Fibroblast of skin of scalp (primary cell): ENCODE data around the gene PLA2G12B. TPM values are rescaled to one million over a fixed set of nuclear protein-coding genes. Genes with fewer than 3 reads are reported as not detected.
"Not testable (repeated sequence)": the region's sequence is repeated elsewhere in the genome, so short reads cannot be mapped to it uniquely, and the experiment has no call there.

Experiments
- DNase-seq: peaks from one replicate; pipeline ENCODE4 v3.0.0-alpha.2; 2013
- polyA plus RNA-seq, 2 experiments: library from polyadenylated mRNA; unstranded; fragments of 120-200 nt; gene quantifications; one replicate each; pipeline ENCODE4 v1.2.1, GENCODE V29; 2013; ENCODE audit not compliant: insufficient read length in 2 of 2

Gene PLA2G12B, protein sequence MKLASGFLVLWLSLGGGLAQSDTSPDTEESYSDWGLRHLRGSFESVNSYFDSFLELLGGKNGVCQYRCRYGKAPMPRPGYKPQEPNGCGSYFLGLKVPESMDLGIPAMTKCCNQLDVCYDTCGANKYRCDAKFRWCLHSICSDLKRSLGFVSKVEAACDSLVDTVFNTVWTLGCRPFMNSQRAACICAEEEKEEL
- polyA plus RNA-seq (2013, experiment 1 of 2; ENCODE audit: insufficient read length) = not detected
- polyA plus RNA-seq (2013, experiment 2 of 2; ENCODE audit: insufficient read length) = not detected

DNA sequence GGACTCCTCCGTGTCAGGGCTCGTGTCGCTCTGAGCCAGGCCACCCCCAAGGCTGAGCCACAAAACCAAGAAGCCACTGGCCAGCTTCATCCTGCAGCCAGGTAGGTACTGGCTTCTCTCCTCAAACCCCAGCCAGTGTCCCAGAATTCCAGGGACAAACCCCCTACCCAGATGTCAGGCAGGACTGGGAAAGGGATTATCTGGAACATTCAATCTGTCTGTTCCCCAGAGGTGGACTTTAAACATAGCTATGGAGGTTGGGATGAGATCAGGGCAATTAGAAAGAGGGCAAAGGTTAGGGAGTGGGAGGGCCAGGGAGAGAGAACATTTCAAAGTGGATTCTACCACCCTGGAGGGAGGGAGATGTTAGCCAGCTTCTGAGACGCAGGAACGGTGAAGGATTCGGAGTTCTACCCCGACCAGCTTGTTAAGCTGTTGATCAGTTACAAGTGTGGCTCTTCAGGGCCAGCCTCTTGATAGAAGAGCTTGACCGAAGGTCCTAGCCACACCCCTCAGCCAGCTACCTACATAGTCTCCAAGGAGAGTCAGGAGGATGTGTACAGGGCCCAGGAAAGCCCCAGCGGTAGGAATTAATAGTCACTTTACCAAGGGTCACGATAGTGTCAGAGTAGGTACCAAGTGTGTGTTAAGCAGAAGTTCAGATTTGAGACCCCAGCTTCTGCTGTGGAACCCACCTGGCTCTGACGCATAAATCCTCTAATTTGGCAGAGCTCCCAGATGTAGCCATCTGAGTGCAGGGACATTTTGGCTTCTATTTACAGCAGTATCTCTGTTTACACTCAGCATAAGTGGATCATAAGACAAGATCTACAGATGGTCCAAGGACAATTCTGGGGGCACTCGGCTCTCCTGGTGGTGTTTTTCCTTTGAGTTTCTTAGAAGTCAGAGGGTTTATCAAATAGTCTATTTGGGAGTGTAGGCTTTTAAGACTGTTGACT, at the start of gene PLA2G12B:
TSS of gene PLA2G12B (minus strand) at position 211 of the 959 bp plus-strand sequence. CDS start at position 90, 121 bp downstream.
- no peak for DNase-seq

- no peak for DNase-seq
These were observed 49.2 kb upstream of the PLA2G12B start for GRCh38 chr10:73003822-73004221.

DNA sequence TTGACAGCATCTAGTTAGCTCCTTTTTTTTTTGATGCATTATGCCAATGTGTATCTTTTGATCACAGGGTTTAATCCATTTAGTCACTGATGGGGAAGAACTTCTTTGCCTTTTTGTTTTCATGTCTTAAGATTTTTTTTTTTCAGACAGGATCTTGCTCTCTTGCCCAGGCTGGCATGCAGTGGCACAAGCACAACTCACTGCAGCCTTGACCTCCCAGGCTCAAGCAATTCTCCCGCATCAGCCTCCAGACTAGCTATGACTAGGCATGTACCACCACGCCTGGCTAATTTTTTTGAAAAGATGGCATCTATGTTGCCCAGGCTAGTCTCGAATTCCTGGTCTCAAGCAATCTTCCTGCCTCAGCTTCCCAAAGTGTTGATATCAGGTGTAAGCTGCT, 46.4 kb upstream of the PLA2G12B start:
- DNase-seq = no peak

DNA sequence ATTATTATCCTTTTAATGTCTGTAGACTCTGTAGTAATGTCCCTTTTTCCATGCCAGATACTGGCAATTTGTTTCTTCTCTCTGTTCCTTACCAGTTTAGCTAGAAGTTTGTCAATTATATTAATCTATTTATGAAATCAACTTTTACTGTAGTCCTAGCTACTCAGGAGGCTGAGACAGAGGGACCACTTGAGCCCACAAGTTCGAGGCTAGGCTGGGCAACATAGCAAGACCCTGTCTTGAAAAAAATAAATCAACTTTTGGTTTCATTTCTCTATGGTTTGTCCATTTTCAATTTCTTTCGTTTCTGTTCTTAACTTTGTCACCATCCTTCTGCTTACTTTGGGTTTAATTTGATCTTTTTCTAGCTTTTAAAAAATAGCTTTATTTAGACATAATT, 42.5 kb upstream of the PLA2G12B start:
- DNase-seq = no peak

DNA sequence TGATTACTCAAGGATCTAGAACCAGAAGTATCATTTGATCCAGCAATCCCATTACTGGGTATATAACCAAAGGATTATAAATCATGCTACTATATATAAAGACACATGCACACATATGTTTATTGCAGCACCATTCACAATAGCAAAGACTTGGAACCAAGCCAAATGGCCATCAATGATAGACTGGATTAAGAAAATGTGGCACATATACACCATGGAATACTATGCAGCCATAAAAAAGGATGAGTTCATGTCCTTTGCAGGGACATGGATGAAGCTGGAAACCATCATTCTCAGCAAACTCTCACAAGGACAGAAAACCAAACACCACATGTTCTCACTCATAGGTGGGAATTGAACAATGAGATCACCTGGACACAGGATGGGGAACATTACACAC, 40.9 kb upstream of the PLA2G12B start:
- DNase-seq = not testable (repeated sequence)

- not testable (repeated sequence) for DNase-seq
These were observed 35.2 kb upstream of the PLA2G12B start for GRCh38 chr10:72989771-72990170.

GRCh38 chr10:72984618-72985017, 30.0 kb upstream of the PLA2G12B start:
- DNase-seq = not testable (repeated sequence)

DNA sequence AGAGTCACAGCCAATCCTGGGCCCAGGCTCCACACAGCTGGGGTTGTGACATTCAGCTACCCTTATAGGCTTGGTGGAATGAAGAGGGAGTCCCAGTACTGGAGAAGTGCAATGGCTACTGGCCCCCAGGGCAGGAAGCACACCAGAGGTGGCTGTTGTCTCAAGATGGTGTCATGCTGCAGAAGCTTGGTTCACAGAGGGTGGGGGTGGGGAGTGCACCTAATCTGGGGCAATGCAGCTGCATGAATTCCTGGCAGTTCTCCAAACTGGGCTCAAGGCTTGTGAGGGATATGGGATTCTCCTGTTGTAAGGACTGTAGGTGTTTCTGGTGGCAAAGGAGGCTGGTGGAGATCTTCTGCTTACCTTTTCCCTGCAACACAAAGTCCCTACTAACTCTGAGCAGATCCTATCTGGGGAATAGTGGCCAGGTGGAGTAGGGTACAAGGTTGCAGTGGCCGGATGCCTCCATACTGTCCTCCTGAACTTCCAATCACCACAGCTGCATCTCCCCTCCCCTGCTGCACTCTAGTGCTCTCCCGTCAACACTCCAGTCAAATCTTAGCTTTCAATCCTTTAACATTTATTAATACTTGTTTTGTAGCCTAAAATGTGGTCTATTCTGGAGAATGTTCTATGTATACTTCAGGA, 27.4 kb upstream of the PLA2G12B start:
- peak; percentile 8 for DNase-seq

DNA sequence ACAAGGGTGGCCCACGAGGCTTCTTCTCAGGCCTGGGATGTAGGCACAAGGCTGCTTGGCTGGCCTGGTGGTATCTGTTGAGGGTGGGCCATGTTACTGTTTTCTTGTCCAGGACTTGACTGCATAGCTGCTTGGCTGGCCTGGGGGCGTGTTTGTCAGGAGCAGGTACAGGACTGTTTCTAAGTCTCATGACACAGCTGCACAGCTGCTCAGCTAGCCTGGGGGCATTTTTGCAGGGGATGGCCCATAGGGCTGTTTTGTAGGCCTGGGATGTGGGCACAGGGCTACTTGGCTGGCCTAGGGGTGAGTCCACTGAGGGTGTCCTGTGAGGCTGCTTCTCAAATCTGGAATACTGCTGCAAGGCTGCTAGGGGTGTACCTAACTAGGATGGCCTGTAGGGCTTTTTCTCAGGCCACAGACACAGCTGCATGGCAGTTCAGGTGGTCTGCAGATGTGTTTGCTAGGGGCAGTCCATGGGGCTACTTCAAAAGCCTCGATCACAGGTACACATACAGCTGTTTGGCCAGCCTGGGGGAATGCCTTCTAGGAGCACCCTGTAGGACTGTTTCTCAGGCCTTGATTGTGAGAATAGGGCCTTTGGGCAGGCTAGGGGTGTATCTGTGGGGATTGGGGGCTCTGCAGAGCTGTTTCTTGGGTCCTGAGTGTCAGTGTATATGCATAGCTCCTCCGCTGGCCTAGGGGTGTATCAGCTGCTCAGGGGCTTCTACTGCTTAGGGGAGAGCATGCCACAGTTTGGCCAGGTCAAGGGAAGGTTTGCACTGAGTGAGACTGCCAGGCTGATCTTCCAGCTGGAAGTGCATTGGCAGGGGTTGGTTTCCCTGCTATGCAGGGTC, 26.6 kb upstream of the PLA2G12B start:
- DNase-seq = no peak

DNA sequence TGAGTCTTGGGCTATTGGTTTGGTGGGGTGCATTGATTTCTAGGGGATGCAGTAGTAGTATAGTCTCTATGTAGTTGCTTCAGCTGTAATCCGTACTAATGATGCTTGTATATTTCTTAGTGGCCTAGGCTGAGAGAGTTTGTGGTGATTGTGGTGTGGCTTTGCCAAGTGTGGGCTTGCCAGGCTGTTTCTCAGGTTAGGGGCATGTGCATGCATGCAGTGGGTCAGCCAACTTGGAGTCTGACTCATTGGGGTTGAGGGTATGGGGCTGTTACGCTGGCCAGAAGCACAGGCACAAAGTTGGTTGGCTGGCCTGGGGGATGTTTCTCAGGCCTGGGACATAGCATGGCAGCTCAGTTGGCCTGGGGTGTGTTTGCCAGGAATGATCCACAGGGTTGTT, 25.7 kb upstream of the PLA2G12B start:
- no peak for DNase-seq

GRCh38 chr10:72979709-72980108, 25.1 kb upstream of the PLA2G12B start:
- DNase-seq = no peak

DNA sequence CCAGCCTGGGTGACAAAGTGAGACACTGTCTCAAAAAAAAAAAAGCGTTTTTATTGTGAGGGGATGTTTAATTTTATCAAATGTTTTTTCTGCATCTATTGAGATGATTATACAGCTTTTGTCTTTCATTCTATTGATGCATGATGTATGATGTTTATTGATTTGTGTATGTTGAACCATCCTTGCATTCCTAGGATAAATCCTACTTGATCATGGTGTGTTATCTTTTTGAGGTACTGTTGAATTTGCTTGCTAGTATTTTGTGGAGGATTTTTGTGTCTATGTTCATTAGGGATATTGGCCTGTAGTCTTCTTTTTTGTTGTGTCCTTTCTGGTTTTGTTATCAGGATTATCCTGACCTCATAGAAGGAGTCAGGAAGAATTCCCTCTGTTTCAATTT, 22.3 kb upstream of the PLA2G12B start:
- no peak for DNase-seq

- DNase-seq = no peak
These were observed 1.4 kb upstream of the PLA2G12B start for GRCh38 chr10:72956001-72956400.

- DNase-seq = no peak
These were observed 393 bp downstream of the PLA2G12B start for GRCh38 chr10:72954230-72954595.

DNA sequence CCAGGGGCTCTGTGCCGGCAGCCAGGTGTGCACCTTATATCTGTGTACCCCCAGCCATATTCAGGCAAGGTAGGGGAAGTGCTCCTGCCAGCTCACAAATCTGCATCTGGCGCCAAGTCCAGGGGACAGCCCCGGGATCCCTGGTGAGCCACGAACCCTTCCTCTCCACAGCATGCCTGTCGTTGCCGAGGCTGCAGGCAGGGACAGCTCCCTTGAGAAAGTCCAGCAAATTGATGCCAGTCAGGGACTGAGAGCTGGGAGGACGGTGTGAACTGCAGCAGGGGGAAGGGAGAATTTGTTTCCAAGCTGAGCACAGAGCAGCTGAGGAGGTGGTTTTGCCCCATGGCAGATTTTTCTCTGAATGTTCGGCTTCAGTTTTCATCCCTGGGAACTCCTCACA, 919 bp downstream of the PLA2G12B start:
- DNase-seq = no peak

- no peak for DNase-seq
These were observed 1.9 kb downstream of the PLA2G12B start for GRCh38 chr10:72952642-72953158.

DNA sequence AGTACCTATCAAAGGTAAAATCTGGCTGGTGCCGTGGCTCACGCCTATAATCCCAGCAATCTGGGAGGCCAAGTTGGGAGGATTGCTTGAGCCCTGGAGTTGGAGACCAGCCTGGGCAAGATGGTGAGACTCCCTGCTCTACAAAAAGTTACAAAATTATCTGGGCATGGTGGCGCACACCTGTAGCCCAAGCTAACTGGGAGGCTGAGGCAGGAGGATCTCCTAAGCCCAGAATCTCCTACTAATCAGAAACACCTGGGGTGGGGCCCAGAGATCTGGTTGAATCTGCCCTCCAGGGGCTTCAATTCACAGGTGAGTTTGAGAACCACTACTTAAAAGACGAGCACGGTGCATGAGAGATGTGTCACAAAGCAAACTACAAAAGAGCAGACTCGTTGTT, 2.4 kb downstream of the PLA2G12B start:
- no peak for DNase-seq

- no peak for DNase-seq
These were observed 2.8 kb downstream of the PLA2G12B start for GRCh38 chr10:72951760-72952159.

DNA sequence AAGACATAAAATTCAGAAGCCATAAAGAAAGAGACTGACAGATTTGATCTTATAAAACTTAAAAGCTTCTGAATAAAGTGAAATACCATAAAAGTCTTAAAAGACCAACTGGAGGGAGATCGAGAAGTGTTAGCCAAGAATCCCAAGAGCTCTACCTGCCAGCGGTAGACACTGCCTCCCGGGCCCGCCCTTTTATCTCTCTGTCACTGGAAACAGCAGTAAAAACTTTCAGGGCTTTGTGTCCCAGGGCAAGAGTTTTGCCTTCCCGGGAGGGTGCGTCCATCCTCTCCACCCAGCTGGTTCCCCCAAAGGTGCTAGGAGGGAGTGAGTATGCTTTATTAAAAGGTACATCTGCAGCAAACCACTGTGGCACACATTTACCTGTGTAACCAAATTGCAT, 5.8 kb downstream of the PLA2G12B start:
- no peak for DNase-seq

DNA sequence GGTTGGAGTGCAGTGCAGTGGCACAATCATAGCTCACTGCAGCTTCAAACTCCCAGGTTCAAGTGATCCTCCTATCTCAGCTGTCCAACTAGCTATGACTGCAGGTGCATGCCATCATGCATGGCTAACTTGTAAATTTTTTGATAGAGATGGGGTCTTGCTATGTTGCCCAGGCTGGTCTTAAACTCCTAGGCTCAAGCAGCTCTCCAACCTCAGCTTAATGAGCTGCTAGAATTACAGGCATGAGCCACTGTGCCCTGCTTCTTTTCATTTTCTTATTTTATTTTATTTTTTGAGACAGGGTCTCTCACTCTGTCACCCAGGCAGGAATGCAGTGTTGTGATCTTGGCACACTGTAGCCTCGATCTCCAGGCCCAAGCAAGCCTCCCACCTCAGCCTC, 7.6 kb downstream of the PLA2G12B start:
- DNase-seq = no peak

GRCh38 chr10:72943498-72944234, 10.9 kb downstream of the PLA2G12B start:
- DNase-seq = no peak
